ENCODE data around the gene OR10G7. TPM values are rescaled to one million over a fixed set of nuclear protein-coding genes. Genes with fewer than 3 reads are reported as not detected.

The OR10G7 gene
- total RNA-seq, 1 donor from 2014 or later = not detected

DNA sequence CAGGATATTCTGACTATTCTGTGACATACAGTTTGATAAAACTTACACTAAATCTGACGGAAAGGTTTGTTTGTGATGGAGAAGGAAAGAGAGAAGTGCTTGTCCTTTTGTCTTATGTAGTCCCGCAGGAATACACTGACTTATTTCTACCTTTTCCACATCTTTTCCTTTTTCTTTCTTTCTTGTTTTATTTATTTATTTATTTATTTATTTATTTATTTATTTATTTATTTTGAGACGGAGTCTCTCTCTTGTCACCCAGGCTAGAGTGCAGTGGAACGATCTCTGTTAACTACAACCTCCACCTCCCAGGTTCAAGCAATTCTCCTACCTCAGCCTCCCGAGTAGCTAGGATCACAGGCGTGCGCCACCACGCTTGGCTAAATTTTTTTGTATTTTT lies 31.0 kb upstream of the OR10G7 start:
- H3K4me3 ChIP-seq (ENCODE audit: low read depth, low read length) = no peak overlapping the region
- TF ChIP-seq, protein P1, sequence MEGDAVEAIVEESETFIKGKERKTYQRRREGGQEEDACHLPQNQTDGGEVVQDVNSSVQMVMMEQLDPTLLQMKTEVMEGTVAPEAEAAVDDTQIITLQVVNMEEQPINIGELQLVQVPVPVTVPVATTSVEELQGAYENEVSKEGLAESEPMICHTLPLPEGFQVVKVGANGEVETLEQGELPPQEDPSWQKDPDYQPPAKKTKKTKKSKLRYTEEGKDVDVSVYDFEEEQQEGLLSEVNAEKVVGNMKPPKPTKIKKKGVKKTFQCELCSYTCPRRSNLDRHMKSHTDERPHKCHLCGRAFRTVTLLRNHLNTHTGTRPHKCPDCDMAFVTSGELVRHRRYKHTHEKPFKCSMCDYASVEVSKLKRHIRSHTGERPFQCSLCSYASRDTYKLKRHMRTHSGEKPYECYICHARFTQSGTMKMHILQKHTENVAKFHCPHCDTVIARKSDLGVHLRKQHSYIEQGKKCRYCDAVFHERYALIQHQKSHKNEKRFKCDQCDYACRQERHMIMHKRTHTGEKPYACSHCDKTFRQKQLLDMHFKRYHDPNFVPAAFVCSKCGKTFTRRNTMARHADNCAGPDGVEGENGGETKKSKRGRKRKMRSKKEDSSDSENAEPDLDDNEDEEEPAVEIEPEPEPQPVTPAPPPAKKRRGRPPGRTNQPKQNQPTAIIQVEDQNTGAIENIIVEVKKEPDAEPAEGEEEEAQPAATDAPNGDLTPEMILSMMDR (conservative IDR thresholded peaks at IDR 0.05; ENCODE audit: low read depth, low read length) = no peak
- DNase-seq (ENCODE audit: low read depth) = no peak

- TF ChIP-seq, protein P1 (conservative IDR thresholded peaks at IDR 0.05; ENCODE audit: low read depth, low read length) = no peak
- DNase-seq (ENCODE audit: low read depth) = no peak
- H3K4me3 ChIP-seq (ENCODE audit: low read depth, low read length) = no peak overlapping the region
Observed at GRCh38 chr11:124071623-124071948, 30.5 kb upstream of the OR10G7 start.

- H3K4me3 ChIP-seq (ENCODE audit: low read depth, low read length) = no peak overlapping the region
- DNase-seq (ENCODE audit: low read depth) = peak; percentile 22
- TF ChIP-seq, protein P1 (conservative IDR thresholded peaks at IDR 0.05; ENCODE audit: low read depth, low read length) = peak; percentile 85
Observed at GRCh38 chr11:124070915-124071622, 29.9 kb upstream of the OR10G7 start.

- H3K4me3 ChIP-seq (ENCODE audit: low read depth, low read length) = peak overlapping the region; percentile 35
- TF ChIP-seq, protein P1 (conservative IDR thresholded peaks at IDR 0.05; ENCODE audit: low read depth, low read length) = peak; percentile 77
- no peak for DNase-seq (ENCODE audit: low read depth)
Observed at GRCh38 chr11:124069429-124070401, 28.6 kb upstream of the OR10G7 start.

DNA sequence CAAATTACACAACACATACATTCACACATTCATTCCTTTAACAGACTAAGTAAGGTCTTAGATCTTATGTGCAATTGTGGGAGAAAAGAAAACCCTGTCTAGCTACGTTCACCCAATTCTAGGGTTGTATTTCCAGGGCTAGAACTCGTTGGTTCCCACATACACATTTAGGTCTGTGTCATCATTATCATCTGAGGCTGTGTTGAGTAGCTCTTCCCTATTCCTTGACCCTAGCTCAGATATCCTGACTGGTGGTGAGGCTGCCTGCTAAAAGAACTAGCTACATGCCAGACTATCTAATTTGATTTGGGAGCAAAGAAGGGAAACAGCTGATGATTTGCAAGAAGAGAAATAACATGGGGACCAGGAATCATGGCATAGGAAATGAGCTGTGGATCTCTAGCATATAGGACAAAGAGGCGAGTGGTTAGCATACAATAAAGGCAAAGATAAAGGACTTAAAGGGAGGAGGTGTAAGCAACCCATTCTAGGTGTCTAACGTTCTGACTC lies 27.5 kb upstream of the OR10G7 start:
- DNase-seq (ENCODE audit: low read depth) = no peak
- no peak overlapping the region for H3K4me3 ChIP-seq (ENCODE audit: low read depth, low read length)
- TF ChIP-seq, protein P1 (conservative IDR thresholded peaks at IDR 0.05; ENCODE audit: low read depth, low read length) = no peak

DNA sequence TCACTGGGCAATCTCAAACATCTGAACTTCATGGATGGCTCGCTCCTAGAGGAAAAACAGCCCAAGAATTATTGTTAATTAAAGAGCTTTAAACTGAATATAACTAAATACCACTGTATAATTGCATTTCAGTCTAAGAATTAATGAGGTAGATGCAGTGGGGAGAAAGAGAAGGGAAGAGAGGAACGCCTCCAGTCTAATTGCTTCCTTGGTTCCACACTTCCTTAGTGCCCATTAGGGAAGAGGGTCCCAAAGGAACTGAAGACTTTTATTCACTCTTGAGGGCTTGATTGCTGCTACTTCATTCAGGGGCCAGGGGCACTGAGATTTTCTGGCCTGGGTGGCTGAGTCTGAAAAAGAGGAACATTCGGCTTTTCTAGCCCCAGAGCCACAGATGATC lies 11.8 kb upstream of the OR10G7 start:
- no peak for DNase-seq (ENCODE audit: low read depth)
- TF ChIP-seq, protein P1 (conservative IDR thresholded peaks at IDR 0.05; ENCODE audit: low read depth, low read length) = no peak

More for the DNA sequence above, 11.8 kb upstream of the OR10G7 start:
- no peak overlapping the region for H3K4me3 ChIP-seq (ENCODE audit: low read depth, low read length)
